Esophagus (tissue), 2 donors: ENCODE data around the gene PAK6. TPM values are rescaled to one million over a fixed set of nuclear protein-coding genes. Genes with fewer than 3 reads are reported as not detected.

Experiments used
- H3K27ac ChIP-seq, 2 donors: one replicate each; pipeline ENCODE4 v1.5.1; 2013; ENCODE audit warnings: low read depth in 2 of 2, mild to moderate bottlenecking in 2 of 2, inconsistent platforms in 1 of 2, low read length in 1 of 2, moderate library complexity in 1 of 2
- H3K27me3 ChIP-seq, 2 donors: one replicate each; pipeline ENCODE4 v1.6.1; 2013; ENCODE audit warnings: low read length in 2 of 2, control low read depth in 1 of 2, mild to moderate bottlenecking in 1 of 2; ENCODE audit not compliant: insufficient read depth in 2 of 2, control insufficient read depth in 1 of 2
- H3K36me3 ChIP-seq, 2 donors: one replicate each; pipeline ENCODE4 v1.6.1; 2013; ENCODE audit warnings: low read length in 1 of 2; ENCODE audit not compliant: control insufficient read depth in 2 of 2, insufficient read depth in 2 of 2
- H3K4me1 ChIP-seq, 2 donors: one replicate each; pipeline ENCODE4 v1.6.1; 2013; ENCODE audit warnings: low read length in 1 of 2; ENCODE audit not compliant: control insufficient read depth in 2 of 2, insufficient read depth in 2 of 2
- H3K4me3 ChIP-seq, 2 donors: one replicate each; pipeline ENCODE4 v1.5.1; 2013; ENCODE audit warnings: low read length in 2 of 2, mild to moderate bottlenecking in 2 of 2, low read depth in 1 of 2, moderate library complexity in 1 of 2
- H3K9me3 ChIP-seq, 2 donors: one replicate each; pipeline ENCODE4 v1.6.1; 2013; ENCODE audit warnings: mild to moderate bottlenecking in 2 of 2, low read depth in 1 of 2, low read length in 1 of 2, moderate library complexity in 1 of 2; ENCODE audit not compliant: control insufficient read depth in 2 of 2, insufficient read depth in 1 of 2
- WGBS, 2 donors: extraction: QIAGEN DNeasy Blood & Tissue Kit; methylation state at CpG; one replicate each; pipeline ENCODE4 v1.1.7; 2013; 5-methylcytosine and 5-hydroxymethylcytosine counted together
- polyA plus RNA-seq, 2 donors: library from polyadenylated mRNA; stranded (reverse); fragments of 200-250 nt; gene quantifications; one replicate each; pipeline ENCODE4 v1.2.3, GENCODE V29; 2013
- donor health status: healthy with polysubstance abuse.
- donor health status: Bipolar disorder and iron deficiency.

The PAK6 gene
- polyA plus RNA-seq, 2 donors: 14.7 to 16.6 TPM

GRCh38 chr15:40247406-40247971 is 8.6 kb downstream of the PAK6 start:
- WGBS, 2 donors: 84 to 85% methylated on average over 12 of the region's 12 CpGs
- Histone ChIP-seq H3K4me1 (peaks cover 12 to 52% of the 10 kb centered on the region in 2 donors), H3K27ac (no peak overlapping the region), H3K4me3 (no peak overlapping the region), H3K9me3 (no peaks in the 10 kb centered on the region), H3K27me3 (no peaks in the 10 kb centered on the region), H3K36me3 (no peaks in the 10 kb centered on the region)

- H3K4me1 ChIP-seq: peaks cover 11 to 52% of the 10 kb centered on the region in 2 donors
- H3K27ac ChIP-seq: peak overlapping the region in 1 of 2 donors; percentile 38
- WGBS, 2 donors: 88 to 90% methylated on average over 17 of the region's 17 CpGs
- no peaks in the 10 kb centered on the region for H3K9me3 ChIP-seq
- no peak overlapping the region for H3K4me3 ChIP-seq
- H3K27me3 ChIP-seq: no peaks in the 10 kb centered on the region
- no peaks in the 10 kb centered on the region for H3K36me3 ChIP-seq
Observed at GRCh38 chr15:40248006-40248783, 9.3 kb downstream of the PAK6 start.

- Histone ChIP-seq H3K9me3 (no peaks in the 10 kb centered on the region), H3K27ac (peak overlapping the region; percentile 64 to 89), H3K27me3 (no peaks in the 10 kb centered on the region), H3K4me1 (peaks cover 17 to 54% of the 10 kb centered on the region in 2 donors), H3K4me3 (no peak overlapping the region), H3K36me3 (no peaks in the 10 kb centered on the region)
- WGBS, 2 donors: 37 to 48% methylated on average over 11 of the region's 11 CpGs
Observed at GRCh38 chr15:40249477-40250303, 10.8 kb downstream of the PAK6 start.

GRCh38 chr15:40250304-40250656 is 11.4 kb downstream of the PAK6 start:
- peaks cover 17 to 51% of the 10 kb centered on the region in 2 donors for H3K4me1 ChIP-seq
- peak overlapping the region; percentile 9 to 89 for H3K27ac ChIP-seq

GRCh38 chr15:40250771-40251483 is 12.1 kb downstream of the PAK6 start:
- Histone ChIP-seq H3K9me3 (no peaks in the 10 kb centered on the region), H3K36me3 (no peaks in the 10 kb centered on the region), H3K27ac (peak overlapping the region in 1 of 2 donors; percentile 66), H3K4me3 (no peak overlapping the region), H3K4me1 (peaks cover 13 to 45% of the 10 kb centered on the region in 2 donors), H3K27me3 (no peaks in the 10 kb centered on the region)
- 84 to 85% methylated on average over 13 of the region's 13 CpGs for WGBS, 2 donors

More at GRCh38 chr15:40250304-40250656, 11.4 kb downstream of the PAK6 start:
- H3K36me3 ChIP-seq: no peaks in the 10 kb centered on the region
- WGBS, 2 donors: 69 to 82% methylated on average over 8 of the region's 8 CpGs
- H3K4me3 ChIP-seq: no peak overlapping the region
- H3K27me3 ChIP-seq: no peaks in the 10 kb centered on the region
- no peaks in the 10 kb centered on the region for H3K9me3 ChIP-seq

- H3K4me3 ChIP-seq: no peak overlapping the region
- peaks cover 13 to 39% of the 10 kb centered on the region in 2 donors for H3K4me1 ChIP-seq
- no peaks in the 10 kb centered on the region for H3K27me3 ChIP-seq
- peak overlapping the region; percentile 31 to 71 for H3K27ac ChIP-seq
- H3K9me3 ChIP-seq: no peaks in the 10 kb centered on the region
- no peaks in the 10 kb centered on the region for H3K36me3 ChIP-seq
- 89 to 90% methylated on average over 10 of the region's 10 CpGs for WGBS, 2 donors
Observed at GRCh38 chr15:40251486-40252140, 12.8 kb downstream of the PAK6 start.

- no peaks in the 10 kb centered on the region for H3K27me3 ChIP-seq
- peak overlapping the region; percentile 58 to 62 for H3K4me3 ChIP-seq
- H3K27ac ChIP-seq: peak overlapping the region; percentile 31 to 71
- peaks cover 0 to 3% of the 10 kb centered on the region in 2 donors for H3K36me3 ChIP-seq
- H3K9me3 ChIP-seq: no peaks in the 10 kb centered on the region
- 33 to 38% methylated on average over 27 of the region's 27 CpGs for WGBS, 2 donors
- H3K4me1 ChIP-seq: peaks cover 10 to 35% of the 10 kb centered on the region in 2 donors
Observed at GRCh38 chr15:40252141-40252437, 13.2 kb downstream of the PAK6 start.

GRCh38 chr15:40252438-40253166 is 13.7 kb downstream of the PAK6 start:
- H3K27me3 ChIP-seq: no peaks in the 10 kb centered on the region

More at GRCh38 chr15:40252438-40253166, 13.7 kb downstream of the PAK6 start:
- Histone ChIP-seq H3K9me3 (no peaks in the 10 kb centered on the region), H3K4me1 (peaks cover 9 to 35% of the 10 kb centered on the region in 2 donors), H3K36me3 (peaks cover 0 to 4% of the 10 kb centered on the region in 2 donors), H3K4me3 (peak overlapping the region; percentile 58 to 62), H3K27ac (peak overlapping the region; percentile 71 to 80)
- WGBS, 2 donors: 0 to 2% methylated on average over 75 to 82 of the region's 82 CpGs
